ENCODE measurements around the gene RBFOX1.

DNA sequence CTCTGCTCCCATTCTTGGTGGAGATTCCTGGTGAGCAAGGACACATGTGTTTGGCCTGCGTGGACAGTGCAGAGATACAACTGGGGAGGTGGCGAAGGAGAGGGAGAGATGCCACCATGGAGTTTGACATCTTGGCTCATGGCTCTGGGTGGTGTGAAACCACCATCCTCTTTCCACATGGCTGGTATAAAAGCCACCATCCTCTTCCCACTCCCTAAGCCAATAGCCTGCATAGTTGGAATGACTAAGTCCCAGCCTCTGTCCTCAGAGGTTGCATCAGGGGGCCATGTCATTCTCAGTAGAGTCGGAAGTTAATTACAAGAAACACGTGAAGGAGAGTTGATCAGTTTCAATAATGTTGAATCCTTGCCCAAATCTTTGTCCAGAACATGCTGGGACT, 10.0 kb downstream of the RBFOX1 start:
- TF ChIP-seq, protein P1, sequence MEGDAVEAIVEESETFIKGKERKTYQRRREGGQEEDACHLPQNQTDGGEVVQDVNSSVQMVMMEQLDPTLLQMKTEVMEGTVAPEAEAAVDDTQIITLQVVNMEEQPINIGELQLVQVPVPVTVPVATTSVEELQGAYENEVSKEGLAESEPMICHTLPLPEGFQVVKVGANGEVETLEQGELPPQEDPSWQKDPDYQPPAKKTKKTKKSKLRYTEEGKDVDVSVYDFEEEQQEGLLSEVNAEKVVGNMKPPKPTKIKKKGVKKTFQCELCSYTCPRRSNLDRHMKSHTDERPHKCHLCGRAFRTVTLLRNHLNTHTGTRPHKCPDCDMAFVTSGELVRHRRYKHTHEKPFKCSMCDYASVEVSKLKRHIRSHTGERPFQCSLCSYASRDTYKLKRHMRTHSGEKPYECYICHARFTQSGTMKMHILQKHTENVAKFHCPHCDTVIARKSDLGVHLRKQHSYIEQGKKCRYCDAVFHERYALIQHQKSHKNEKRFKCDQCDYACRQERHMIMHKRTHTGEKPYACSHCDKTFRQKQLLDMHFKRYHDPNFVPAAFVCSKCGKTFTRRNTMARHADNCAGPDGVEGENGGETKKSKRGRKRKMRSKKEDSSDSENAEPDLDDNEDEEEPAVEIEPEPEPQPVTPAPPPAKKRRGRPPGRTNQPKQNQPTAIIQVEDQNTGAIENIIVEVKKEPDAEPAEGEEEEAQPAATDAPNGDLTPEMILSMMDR (IDR thresholded peaks at IDR 0.05): no peak
- TF ChIP-seq ZFX (IDR thresholded peaks at IDR 0.05; ENCODE audit: borderline replicate concordance): no peak
